Mucosa of rectum (tissue), 2 donors: ENCODE measurements around the gene ASRGL1.
A peak's percentile ranks its signal among the peaks of the same experiment; 100 is the strongest.

Experiments
- H3K27ac ChIP-seq, 2 donors: one replicate each; pipeline ENCODE4 v1.7.0; 2013; ENCODE audit warnings: inconsistent platforms in 2 of 2, low read depth in 2 of 2, low read length in 2 of 2
- H3K27me3 ChIP-seq, 2 donors: one replicate each; pipeline ENCODE4 v1.7.0; 2013; ENCODE audit warnings: low read length in 2 of 2; ENCODE audit not compliant: control insufficient read depth in 2 of 2, insufficient read depth in 2 of 2
- H3K36me3 ChIP-seq, 2 donors: one replicate each; pipeline ENCODE4 v1.7.0; 2013; ENCODE audit warnings: low read length in 2 of 2; ENCODE audit not compliant: control insufficient read depth in 2 of 2, insufficient read depth in 2 of 2
- H3K4me1 ChIP-seq, 2 donors: one replicate each; pipeline ENCODE4 v1.7.0; 2013; ENCODE audit warnings: low read length in 2 of 2, mild to moderate bottlenecking in 1 of 2; ENCODE audit not compliant: control insufficient read depth in 2 of 2, insufficient read depth in 2 of 2
- H3K4me3 ChIP-seq, 2 donors: one replicate each; pipeline ENCODE4 v1.7.0; 2013; ENCODE audit warnings: low read length in 2 of 2
- H3K9ac ChIP-seq, 2 donors: one replicate each; pipeline ENCODE4 v1.7.0; 2013; ENCODE audit warnings: low read length in 2 of 2, low read depth in 1 of 2, mild to moderate bottlenecking in 1 of 2
- H3K9me3 ChIP-seq, 2 donors: one replicate each; pipeline ENCODE4 v1.7.0; 2013; ENCODE audit warnings: low read length in 2 of 2; ENCODE audit not compliant: control insufficient read depth in 2 of 2
- donor health status: healthy.
- donor health status: Normal muscosa, but diverticular disease.

Gene ASRGL1

DNA sequence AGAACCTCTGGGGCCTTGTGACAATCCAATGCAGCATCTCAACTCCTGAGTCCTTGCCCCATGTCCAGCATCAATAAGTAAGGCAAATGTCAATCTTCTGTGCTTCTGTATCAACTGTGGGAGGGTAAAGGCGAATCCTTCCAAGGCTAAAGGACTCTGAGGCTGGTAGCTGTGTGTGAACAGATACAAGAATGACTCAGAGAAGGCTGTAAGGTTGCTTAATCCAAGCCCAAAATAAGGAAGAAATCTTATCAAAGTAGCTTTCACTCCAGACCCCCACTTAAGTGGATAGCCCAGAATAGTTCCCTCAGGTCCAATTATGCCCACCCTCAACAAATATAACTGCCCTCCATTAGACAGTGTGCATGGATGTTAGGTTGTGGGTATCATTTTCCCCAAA is 53.5 kb downstream of the ASRGL1 start:
- Histone ChIP-seq H3K9me3 (no peaks in the 10 kb centered on the region), H3K4me3 (no peak overlapping the region), H3K27me3 (no peaks in the 10 kb centered on the region), H3K36me3 (no peaks in the 10 kb centered on the region), H3K4me1 (peaks cover 0 to 14% of the 10 kb centered on the region in 2 donors), H3K27ac (no peak overlapping the region), H3K9ac (no peak overlapping the region)

DNA sequence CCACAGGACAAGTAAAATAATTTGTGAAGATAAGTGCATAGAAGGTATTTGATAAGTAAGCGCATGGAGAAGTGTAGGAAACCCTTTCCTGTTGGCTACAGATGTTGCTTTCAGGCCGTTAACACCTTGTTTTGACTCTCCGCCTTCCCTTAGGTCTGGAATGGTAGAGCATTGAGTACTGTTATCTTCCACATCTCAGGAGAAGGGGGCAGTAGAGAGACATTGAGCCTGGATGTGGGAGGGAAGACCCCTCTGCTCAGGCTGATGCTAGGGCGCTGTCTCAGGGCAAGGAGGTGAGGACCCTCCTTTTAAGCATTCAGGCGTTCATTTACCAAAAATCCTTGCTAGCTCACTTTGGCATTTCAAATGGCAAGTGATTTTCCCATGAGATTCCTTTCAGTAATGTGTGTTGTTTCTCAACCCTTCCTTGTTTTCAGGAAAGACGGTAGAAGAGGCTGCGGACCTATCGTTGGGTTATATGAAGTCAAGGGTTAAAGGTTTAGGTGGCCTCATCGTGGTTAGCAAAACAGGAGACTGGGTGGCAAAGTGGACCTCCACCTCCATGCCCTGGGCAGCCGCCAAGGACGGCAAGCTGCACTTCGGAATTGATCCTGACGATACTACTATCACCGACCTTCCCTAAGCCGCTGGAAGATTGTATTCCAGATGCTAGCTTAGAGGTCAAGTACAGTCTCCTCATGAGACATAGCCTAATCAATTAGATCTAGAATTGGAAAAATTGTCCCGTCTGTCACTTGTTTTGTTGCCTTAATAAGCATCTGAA is 54.6 kb downstream of the ASRGL1 start:
- Histone ChIP-seq H3K9ac (no peak overlapping the region), H3K4me3 (no peak overlapping the region), H3K27ac (no peak overlapping the region)

DNA sequence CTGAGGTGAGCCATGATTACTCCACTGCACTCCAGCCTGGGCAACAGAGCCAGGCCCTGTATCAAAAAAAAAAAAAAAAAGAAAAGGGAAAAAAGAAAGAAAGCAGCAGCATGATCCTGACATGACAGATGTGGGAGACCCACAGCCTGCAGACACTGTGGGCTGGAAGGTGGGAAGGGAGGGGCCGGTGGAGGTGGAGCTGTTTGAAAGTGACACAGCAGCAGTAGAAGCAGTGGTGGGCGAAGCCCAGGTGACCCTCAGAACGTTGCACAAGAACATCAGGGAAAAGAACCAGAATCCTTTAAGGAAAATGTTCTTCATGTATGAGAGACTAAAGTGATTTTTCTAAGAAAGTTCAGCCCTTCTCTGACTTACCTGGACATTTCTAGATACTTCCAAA is 55.3 kb downstream of the ASRGL1 start:
- no peaks in the 10 kb centered on the region for H3K9me3 ChIP-seq
- H3K9ac ChIP-seq = no peak overlapping the region

More for the DNA sequence above, 54.6 kb downstream of the ASRGL1 start:
- no peaks in the 10 kb centered on the region for H3K27me3 ChIP-seq
- no peaks in the 10 kb centered on the region for H3K36me3 ChIP-seq
- H3K4me1 ChIP-seq = peaks cover 0 to 14% of the 10 kb centered on the region in 2 donors
- no peaks in the 10 kb centered on the region for H3K9me3 ChIP-seq

DNA sequence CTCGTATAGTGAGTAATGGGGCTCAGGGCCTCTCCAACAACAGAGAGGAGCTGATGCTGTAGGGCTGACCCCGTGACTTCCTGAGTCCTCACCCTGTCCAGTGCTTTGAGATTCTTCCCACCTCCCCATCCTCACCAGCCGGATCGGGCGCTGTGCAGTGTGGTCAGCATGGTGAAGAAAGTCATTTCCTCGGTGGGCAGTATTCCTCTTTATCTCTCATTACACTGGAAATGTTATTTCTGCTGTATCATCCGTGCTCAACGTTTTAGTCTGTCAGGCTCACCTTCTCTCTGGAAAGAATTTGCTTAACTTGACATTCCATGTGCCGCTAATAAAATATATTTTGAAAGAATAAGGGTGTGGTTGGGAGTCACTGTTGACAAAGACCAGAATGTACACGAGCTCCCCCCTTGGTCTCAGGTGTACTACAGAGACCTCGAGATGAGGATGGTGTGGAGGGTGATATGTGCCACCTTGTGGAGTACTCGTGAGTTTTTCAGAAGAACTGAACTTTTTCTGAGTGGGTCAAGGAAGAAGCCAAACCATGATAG is 55.9 kb downstream of the ASRGL1 start:
- no peak overlapping the region for H3K4me3 ChIP-seq
- H3K27me3 ChIP-seq = no peaks in the 10 kb centered on the region
- H3K9me3 ChIP-seq = no peaks in the 10 kb centered on the region
- H3K4me1 ChIP-seq = peaks cover 0 to 14% of the 10 kb centered on the region in 2 donors
- no peak overlapping the region for H3K27ac ChIP-seq
- H3K36me3 ChIP-seq = no peaks in the 10 kb centered on the region
- H3K9ac ChIP-seq = no peak overlapping the region

More for the DNA sequence above, 55.3 kb downstream of the ASRGL1 start:
- Histone ChIP-seq H3K4me1 (peaks cover 0 to 14% of the 10 kb centered on the region in 2 donors), H3K4me3 (no peak overlapping the region), H3K36me3 (no peaks in the 10 kb centered on the region), H3K27me3 (no peaks in the 10 kb centered on the region), H3K27ac (no peak overlapping the region)

DNA sequence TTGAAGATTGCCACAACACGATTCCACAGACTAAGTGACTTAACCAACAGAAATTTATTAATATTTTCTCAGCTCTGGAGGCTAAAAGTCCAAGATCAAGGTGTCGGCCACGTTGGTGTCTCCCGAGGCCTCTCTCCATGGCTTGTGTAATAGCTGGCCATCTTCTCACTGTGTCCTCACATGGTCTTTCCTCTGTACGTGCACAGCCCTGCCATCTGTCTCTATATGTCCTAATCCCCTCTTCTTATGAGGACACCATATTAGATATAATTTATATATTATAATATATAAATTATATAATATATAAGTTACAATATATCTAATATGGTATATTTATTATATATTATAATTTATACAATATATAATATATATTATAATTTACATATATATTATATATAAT is 56.5 kb downstream of the ASRGL1 start:
- no peak overlapping the region for H3K9ac ChIP-seq
- H3K4me1 ChIP-seq = peaks cover 0 to 14% of the 10 kb centered on the region in 2 donors
- no peak overlapping the region for H3K4me3 ChIP-seq
- H3K36me3 ChIP-seq = no peaks in the 10 kb centered on the region
- H3K9me3 ChIP-seq = no peaks in the 10 kb centered on the region
- H3K27ac ChIP-seq = no peak overlapping the region
- no peaks in the 10 kb centered on the region for H3K27me3 ChIP-seq

DNA sequence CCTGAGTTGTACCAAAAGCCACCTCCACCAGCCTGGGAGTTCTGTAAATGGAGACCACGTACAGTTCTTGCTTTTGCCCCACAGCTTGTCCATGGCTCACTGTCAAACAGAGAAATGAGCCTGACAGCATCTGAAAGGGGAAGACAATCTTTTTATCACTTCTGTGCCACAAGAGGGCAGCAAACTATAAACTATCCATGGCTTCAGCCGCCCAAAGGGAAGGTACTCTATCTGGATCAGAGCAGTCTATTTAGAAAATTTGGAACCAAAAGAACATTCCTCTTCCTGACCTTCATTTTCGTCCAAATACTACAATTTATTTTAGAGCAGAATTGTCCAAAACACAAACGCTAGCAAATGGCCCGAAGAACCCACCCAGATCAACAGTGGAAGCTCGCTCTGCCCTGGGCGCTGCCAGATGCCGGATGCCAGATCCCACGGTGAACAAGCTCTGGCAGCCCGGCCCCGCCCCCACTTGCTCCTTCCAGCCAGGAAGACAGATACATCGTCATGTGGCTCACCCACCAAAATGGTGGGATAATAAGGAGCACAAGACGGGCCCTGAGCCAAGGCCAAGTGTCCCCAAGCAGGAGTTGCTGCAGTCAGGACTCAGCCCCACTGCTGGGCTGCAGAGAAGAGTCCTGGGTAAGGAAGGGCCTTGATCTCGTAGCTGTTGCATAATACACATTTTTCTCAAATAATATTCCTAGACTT is 57.7 kb downstream of the ASRGL1 start:
- H3K27me3 ChIP-seq = no peaks in the 10 kb centered on the region
- H3K4me1 ChIP-seq = peaks cover 7 to 20% of the 10 kb centered on the region in 2 donors
- H3K27ac ChIP-seq = peak overlapping the region; percentile 12 to 15
- H3K36me3 ChIP-seq = no peaks in the 10 kb centered on the region
- H3K4me3 ChIP-seq = peak overlapping the region in 1 of 2 donors; percentile 38
- H3K9ac ChIP-seq = peak overlapping the region in 1 of 2 donors; percentile 13
- no peaks in the 10 kb centered on the region for H3K9me3 ChIP-seq

DNA sequence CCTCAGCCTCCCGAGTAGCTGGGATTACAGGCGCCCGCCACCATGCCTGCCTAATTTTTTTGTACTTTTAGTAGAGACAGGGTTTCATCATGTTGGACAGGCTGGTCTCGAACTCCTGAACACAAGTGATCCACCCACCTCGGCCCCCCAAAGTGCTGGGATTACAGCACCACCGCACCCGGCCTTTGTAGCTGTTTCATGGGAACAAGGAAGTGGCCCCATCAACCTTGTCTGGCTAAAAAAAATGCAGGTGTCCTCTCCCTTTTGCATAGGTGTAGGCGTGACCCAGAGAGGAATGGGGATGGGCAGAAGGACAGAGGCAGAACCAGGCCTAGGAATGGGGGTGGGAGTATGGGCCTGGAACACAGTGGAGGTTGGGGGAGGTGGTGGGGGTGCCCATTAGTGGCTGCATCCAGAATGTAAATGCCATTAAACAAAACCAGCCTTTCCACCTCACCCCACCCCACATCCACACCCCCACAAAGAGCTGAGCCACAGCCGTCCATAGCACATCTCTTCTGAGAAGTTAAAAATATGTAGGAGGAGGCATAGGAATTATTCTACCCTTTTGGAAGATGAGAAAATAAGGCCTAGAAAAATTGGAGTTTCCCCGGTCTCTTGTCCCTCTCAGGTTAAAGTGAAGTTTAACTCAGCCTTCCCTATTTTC is 58.8 kb downstream of the ASRGL1 start:
- H3K4me3 ChIP-seq = no peak overlapping the region
- H3K9me3 ChIP-seq = no peaks in the 10 kb centered on the region
- no peak overlapping the region for H3K27ac ChIP-seq
- no peaks in the 10 kb centered on the region for H3K36me3 ChIP-seq
- no peaks in the 10 kb centered on the region for H3K27me3 ChIP-seq
- no peak overlapping the region for H3K9ac ChIP-seq
- peaks cover 14 to 28% of the 10 kb centered on the region in 2 donors for H3K4me1 ChIP-seq

GRCh38 chr11:62398011-62398994 is 61.1 kb downstream of the ASRGL1 start:
- H3K4me1 ChIP-seq = peaks cover 30 to 33% of the 10 kb centered on the region in 2 donors
- H3K27ac ChIP-seq = peak overlapping the region; percentile 62 to 82
- H3K36me3 ChIP-seq = no peaks in the 10 kb centered on the region
- H3K9me3 ChIP-seq = no peaks in the 10 kb centered on the region
- no peak overlapping the region for H3K9ac ChIP-seq
- H3K27me3 ChIP-seq = no peaks in the 10 kb centered on the region
- no peak overlapping the region for H3K4me3 ChIP-seq

- no peaks in the 10 kb centered on the region for H3K27me3 ChIP-seq
- no peaks in the 10 kb centered on the region for H3K36me3 ChIP-seq
- peaks cover 28 to 30% of the 10 kb centered on the region in 2 donors for H3K4me1 ChIP-seq
- no peak overlapping the region for H3K4me3 ChIP-seq
- no peaks in the 10 kb centered on the region for H3K9me3 ChIP-seq
- H3K27ac ChIP-seq = peak overlapping the region; percentile 62 to 82
- H3K9ac ChIP-seq = peak overlapping the region; percentile 24 to 26
Observed at GRCh38 chr11:62399172-62399877, 62.1 kb downstream of the ASRGL1 start.
